IPS-18c (cell line): ENCODE measurements around the gene BABAM1.
"Not testable (repeated sequence)": the region's sequence is repeated elsewhere in the genome, so short reads cannot be mapped to it uniquely, and the experiment has no call there.

Source experiments
- H3K4me3 ChIP-seq: 2 replicates; pipeline ENCODE4 v1.7.0; 2013; ENCODE audit warnings: low read depth, mild to moderate bottlenecking, low read length, moderate library complexity; ENCODE audit not compliant: insufficient read depth
- H3K9me3 ChIP-seq: one replicate; pipeline ENCODE4 v1.6.1; 2013; ENCODE audit warnings: mild to moderate bottlenecking, low read length, moderate library complexity; ENCODE audit not compliant: control insufficient read depth, insufficient read depth

The BABAM1 gene

DNA sequence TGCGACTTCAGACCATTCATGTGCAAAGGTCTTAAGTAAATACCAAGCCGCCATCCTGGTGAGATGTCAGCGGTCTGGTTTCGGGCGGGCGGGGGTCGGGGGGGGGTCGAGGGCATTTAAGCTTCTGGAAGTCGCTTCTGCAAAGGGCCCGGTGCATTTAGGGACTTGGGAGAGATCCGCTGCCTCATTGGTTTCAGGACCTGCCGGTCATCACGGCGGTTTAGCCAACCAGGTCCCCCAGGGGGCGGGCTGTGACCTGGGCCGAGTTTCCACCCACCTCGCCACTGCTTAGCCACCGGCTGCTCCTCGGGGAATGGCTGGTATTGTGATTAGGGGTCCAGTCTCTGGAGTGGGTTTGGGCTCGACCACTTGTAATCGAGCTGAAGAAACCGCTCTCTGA lies 22.2 kb downstream of the BABAM1 start:
- no peaks in the 10 kb centered on the region for H3K9me3 ChIP-seq
- no peak overlapping the region for H3K4me3 ChIP-seq

DNA sequence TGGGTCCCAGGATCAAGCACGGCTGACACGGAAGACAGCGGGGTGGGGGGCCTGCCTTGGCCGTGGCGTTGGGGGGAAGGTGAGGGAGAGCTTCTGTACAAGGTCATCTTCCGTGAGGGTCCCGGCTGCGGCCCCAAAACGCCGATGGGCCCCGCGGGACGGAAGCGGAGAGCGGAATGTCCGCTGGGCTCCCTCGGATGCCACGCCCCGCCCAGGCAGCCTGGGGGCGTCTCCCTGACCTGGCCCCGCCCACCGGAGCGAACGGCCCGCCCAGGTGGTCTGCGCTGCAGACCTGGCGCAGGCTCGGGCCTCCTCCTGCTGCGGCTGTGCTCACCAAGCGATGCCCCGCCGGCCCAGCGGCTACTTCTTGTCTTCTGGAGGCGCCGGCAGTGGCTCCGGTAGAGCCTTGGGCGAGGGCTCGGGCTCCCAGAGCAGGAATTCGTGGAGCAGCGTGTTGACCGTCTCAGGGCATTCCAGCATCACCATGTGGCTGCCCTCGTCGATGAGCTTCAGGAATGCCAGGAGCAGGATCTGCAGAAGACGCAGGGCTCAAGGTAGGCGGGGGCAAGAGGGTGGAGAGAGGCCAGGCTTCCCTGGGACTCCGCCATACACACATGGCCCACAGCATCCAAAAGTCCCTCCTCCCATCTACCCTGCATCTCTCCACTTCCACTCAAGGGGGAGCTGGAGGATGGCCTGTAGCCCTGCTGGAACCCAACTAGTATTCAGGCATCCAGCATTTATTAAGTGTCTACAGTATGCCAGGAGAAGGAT lies 25.2 kb downstream of the BABAM1 start:
- Histone ChIP-seq H3K4me3 (peak overlapping the region; percentile 67), H3K9me3 (no peaks in the 10 kb centered on the region)

GRCh38 chr19:17293605-17294004 lies 26.4 kb downstream of the BABAM1 start:
- H3K4me3 ChIP-seq = peak overlapping the region; percentile 28
- H3K9me3 ChIP-seq = no peaks in the 10 kb centered on the region

- H3K4me3 ChIP-seq = peak overlapping the region; percentile 28; the same call in 1 of the 2 replicates
These were observed 27.0 kb downstream of the BABAM1 start for GRCh38 chr19:17294051-17294891.

GRCh38 chr19:17295551-17295950 lies 28.3 kb downstream of the BABAM1 start:
- not testable (repeated sequence) for H3K9me3 ChIP-seq, H3K4me3 ChIP-seq

More at GRCh38 chr19:17294051-17294891, 27.0 kb downstream of the BABAM1 start:
- no peaks in the 10 kb centered on the region for H3K9me3 ChIP-seq

- Histone ChIP-seq H3K4me3 (no peak overlapping the region), H3K9me3 (no peaks in the 10 kb centered on the region)
These were observed 29.0 kb downstream of the BABAM1 start for GRCh38 chr19:17296273-17296672.

- Histone ChIP-seq H3K4me3 (no peak overlapping the region), H3K9me3 (no peaks in the 10 kb centered on the region)
These were observed 29.7 kb downstream of the BABAM1 start for GRCh38 chr19:17296976-17297375.

DNA sequence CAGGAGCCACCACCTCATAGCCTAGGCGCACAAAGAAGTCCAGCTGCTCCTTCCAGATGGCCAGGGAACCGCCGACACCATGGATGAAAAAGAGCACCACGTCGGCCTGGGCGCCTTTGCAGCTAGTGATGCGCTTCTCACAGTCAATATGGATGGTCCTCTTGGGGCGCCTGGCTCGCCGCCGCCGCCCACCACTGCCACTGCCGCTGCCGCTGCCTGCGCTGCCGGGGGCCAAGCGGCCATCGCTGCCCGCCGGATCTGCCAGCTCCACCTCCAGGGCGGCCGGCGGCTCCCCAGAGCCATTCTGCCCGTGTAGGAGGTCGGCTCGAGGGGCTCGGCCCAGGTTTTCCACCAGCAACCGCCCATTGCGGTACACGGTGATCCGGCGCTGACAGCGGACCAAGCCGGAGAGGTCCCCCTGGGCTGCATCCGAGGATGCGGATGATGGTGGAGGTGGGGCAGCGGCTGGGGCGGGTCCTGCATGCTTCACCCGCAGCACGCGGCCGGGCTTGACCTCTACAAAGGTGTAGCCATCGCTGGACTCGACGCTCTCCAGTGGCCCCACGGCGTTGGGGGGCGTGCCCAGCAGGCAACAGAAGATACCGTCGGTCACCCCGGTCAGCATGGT lies 33.9 kb downstream of the BABAM1 start:
- H3K4me3 ChIP-seq = no peak overlapping the region
- H3K9me3 ChIP-seq = no peaks in the 10 kb centered on the region

- Histone ChIP-seq H3K4me3 (peak overlapping the region; percentile 59), H3K9me3 (no peaks in the 10 kb centered on the region)
These were observed 35.3 kb downstream of the BABAM1 start for GRCh38 chr19:17302391-17303166.

GRCh38 chr19:17303167-17303939 lies 36.1 kb downstream of the BABAM1 start, which contains the start of gene ABHD8:
Gene ABHD8 (minus strand): TSS chr19:17303425. CDS start chr19:17301616, 1,809 bp downstream.
- Histone ChIP-seq H3K9me3 (no peaks in the 10 kb centered on the region), H3K4me3 (peak within 1 kb of the TSS; percentile 59)

DNA sequence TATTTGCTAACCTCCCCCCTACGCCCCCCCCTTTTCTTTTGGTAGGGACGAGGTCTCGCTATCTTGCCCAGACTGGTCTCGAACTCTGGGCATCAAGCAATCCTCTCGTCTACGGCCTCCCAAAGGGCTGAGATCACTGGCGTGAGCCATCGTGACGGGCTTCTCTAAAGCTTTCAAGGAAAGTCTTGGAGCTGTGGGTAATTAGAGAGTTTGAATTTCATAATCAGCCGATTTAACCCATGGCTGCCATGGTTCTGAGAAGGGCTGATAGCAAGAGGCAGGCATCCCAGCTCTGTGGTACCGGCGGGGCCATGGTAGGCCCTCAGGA lies 36.7 kb downstream of the BABAM1 start:
- H3K9me3 ChIP-seq = no peaks in the 10 kb centered on the region
- H3K4me3 ChIP-seq = no peak overlapping the region

GRCh38 chr19:17304386-17305215 lies 37.4 kb downstream of the BABAM1 start:
- Histone ChIP-seq H3K4me3 (peak overlapping the region; percentile 34; the same call in 1 of the 2 replicates), H3K9me3 (no peaks in the 10 kb centered on the region)

DNA sequence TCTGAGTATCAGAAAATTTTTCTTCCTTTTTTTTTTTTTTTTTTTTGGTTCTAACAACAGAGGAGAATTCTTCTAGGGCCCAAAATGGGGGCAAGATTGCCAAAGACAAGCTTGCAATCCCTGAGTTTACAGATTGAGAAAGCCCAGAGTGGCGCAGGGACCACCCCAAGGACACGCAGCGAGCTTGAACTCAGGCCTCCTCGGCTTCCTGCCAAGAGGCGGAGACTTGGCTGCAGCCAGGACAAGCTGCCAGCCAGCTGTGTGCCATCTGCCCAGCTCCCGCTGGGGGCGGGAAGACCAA lies 37.9 kb downstream of the BABAM1 start:
- Histone ChIP-seq H3K4me3 (peak overlapping the region; percentile 34; the same call in 1 of the 2 replicates), H3K9me3 (peaks cover 4% of the 10 kb centered on the region)

GRCh38 chr19:17305517-17306284 lies 38.5 kb downstream of the BABAM1 start, which contains the start of gene MRPL34:
Gene MRPL34 (plus strand): TSS chr19:17305872. CDS start chr19:17305893, 21 bp downstream.
- peak within 1 kb of the TSS; percentile 85 for H3K4me3 ChIP-seq
- H3K9me3 ChIP-seq = peaks cover 4% of the 10 kb centered on the region

GRCh38 chr19:17306285-17306714 lies 39.1 kb downstream of the BABAM1 start:
- H3K9me3 ChIP-seq = peaks cover 4% of the 10 kb centered on the region
- H3K4me3 ChIP-seq = peak overlapping the region; percentile 85
